ENCODE results near the gene SDHAF1. TPM values are rescaled to one million over a fixed set of nuclear protein-coding genes. Genes with fewer than 3 reads are reported as not detected.

SDHAF1 gene
- total and polyA plus RNA-seq, 2 donors (not counting 3 experiments of a cell fraction or from before 2014, with no cell fraction given), result 10.3 to 16.2 TPM

- Histone ChIP-seq H3K27ac (ENCODE audit: insufficient read depth, low read depth, low read length) (no peak overlapping the region), H3K9me3 (replicated peaks; ENCODE audit: control insufficient read depth, insufficient read depth, low read length) (no peaks in the 10 kb centered on the region), H2AFZ (ENCODE audit: low read depth, low read length) (peak overlapping the region; percentile 75), H3K4me3 (replicated peaks in 1 of 3; ENCODE audit: insufficient read depth in 1 of 3, low read depth in 1 of 3, low read length in 3 of 3) (peak overlapping the region in 1 of 3 experiments; percentile 20), H3K36me3 (ENCODE audit: control insufficient read depth in 2 of 2, extremely low read depth in 1 of 2, insufficient read depth in 2 of 2, low read length in 2 of 2) (no peaks in the 10 kb centered on the region), H3K79me2 (ENCODE audit: control insufficient read depth, insufficient read depth, low read length) (no peaks in the 10 kb centered on the region), H3K4me1 (ENCODE audit: control insufficient read depth, extremely low read depth, insufficient read depth, low read length) (peaks cover 9% of the 10 kb centered on the region), H3K9me1 (replicated peaks; ENCODE audit: control insufficient read depth, extremely low read depth, insufficient read depth, low read length) (no peaks in the 10 kb centered on the region), H3K27me3 (ENCODE audit: control insufficient read depth in 2 of 2, insufficient read depth in 2 of 2, low read length in 2 of 2) (no peaks in the 10 kb centered on the region), H4K20me1 (replicated peaks; ENCODE audit: control insufficient read depth, extremely low read depth, insufficient read depth, low read length) (no peaks in the 10 kb centered on the region), H3K4me2 (ENCODE audit: insufficient read depth, low read length) (peak overlapping the region; percentile 34), H3K9ac (replicated peaks; ENCODE audit: extremely low read depth, insufficient read depth, low read length) (no peak overlapping the region)
- TF ChIP-seq MAX (IDR thresholded peaks at IDR 0.05; ENCODE audit: insufficient read depth, insufficient read length) (no peak), POLR2A (IDR thresholded peaks at IDR 0.05; ENCODE audit: low read depth, low read length) (peak; percentile 16), POLR2AphosphoS5 (IDR thresholded peaks at IDR 0.05; ENCODE audit: insufficient read depth, low read depth, low read length) (peak; percentile 55)
- peak; percentile 78 for FAIRE-seq
- no TSS peak for BruUV-seq (replicated peaks)
- DNase-seq (ENCODE audit: low read depth, low spot score), result peak; percentile 64
- POLR2A ChIA-PET, result interaction anchor here (0.6 kb wide), 1 partner anchor 77 kb away, joined by 3 read pairs; no protein-coding TSS in a partner anchor
- CTCF ChIA-PET, result interaction anchor here (0.9 to 2.0 kb wide), 2 partner anchors 12 to 119 kb away, joined by 3 to 4 read pairs; no protein-coding TSS in a partner anchor
- intact Hi-C loops (cut with micrococcal nuclease) (no loop called here), dilution Hi-C loops (cut with MboI; ENCODE audit: extremely low pct_ligation_motif_present, low sequenced_read_pairs) (no loop called here)
These were observed 14.2 kb downstream of the SDHAF1 start for GRCh38 chr19:36009220-36009619.

DNA sequence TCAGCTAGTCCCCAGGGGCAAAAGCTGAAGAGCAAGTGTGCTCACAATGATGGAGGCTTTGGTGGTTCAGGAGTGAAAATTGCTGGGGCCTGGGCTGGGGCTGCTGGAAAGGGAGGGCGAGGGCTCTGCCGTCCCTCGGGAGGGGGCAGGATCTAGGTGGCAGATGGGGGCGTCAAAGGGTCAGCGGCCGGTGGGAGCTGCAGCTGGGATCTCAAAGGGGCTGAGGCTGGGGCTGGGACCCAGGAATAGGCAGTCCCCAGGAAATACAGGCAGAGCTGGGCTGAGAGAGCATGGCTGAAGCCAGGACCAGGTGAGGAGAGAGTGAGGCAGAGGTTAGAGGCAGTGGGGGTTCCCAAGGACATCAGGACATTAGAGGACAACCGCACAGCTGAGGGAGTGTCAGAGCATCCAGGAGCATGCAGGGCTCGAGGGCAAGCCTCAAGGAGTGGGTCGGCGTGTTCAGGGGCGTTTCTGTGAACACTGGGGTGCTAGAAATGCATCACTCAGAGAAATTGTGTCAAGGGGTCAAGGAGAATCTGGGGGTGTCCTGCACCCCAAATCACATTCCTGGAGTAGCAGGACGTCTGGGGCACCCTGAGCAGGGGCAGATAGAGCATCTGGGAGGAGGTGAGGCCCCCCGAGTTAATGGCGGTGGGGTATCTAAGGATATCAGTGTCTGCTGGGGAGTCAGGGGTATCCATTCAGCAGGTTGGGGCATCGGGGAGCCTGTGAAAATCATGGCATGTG, 14.8 kb downstream of the SDHAF1 start:
- no TSS peak for BruUV-seq (replicated peaks)
- intact Hi-C loops (cut with micrococcal nuclease), result no loop called here
- dilution Hi-C loops (cut with MboI; ENCODE audit: extremely low pct_ligation_motif_present, low sequenced_read_pairs), result no loop called here
- Histone ChIP-seq H3K9ac (replicated peaks; ENCODE audit: extremely low read depth, insufficient read depth, low read length) (no peak overlapping the region), H4K20me1 (replicated peaks; ENCODE audit: control insufficient read depth, extremely low read depth, insufficient read depth, low read length) (no peaks in the 10 kb centered on the region), H3K4me2 (ENCODE audit: insufficient read depth, low read length) (peak overlapping the region; percentile 34), H3K36me3 (ENCODE audit: control insufficient read depth in 2 of 2, extremely low read depth in 1 of 2, insufficient read depth in 2 of 2, low read length in 2 of 2) (no peaks in the 10 kb centered on the region), H3K79me2 (ENCODE audit: control insufficient read depth, insufficient read depth, low read length) (no peaks in the 10 kb centered on the region), H3K27ac (ENCODE audit: insufficient read depth, low read depth, low read length) (no peak overlapping the region), H3K4me3 (replicated peaks in 1 of 3; ENCODE audit: insufficient read depth in 1 of 3, low read depth in 1 of 3, low read length in 3 of 3) (peak overlapping the region in 1 of 3 experiments; percentile 20), H2AFZ (ENCODE audit: low read depth, low read length) (peak overlapping the region; percentile 75), H3K9me3 (replicated peaks; ENCODE audit: control insufficient read depth, insufficient read depth, low read length) (no peaks in the 10 kb centered on the region), H3K27me3 (ENCODE audit: control insufficient read depth in 2 of 2, insufficient read depth in 2 of 2, low read length in 2 of 2) (no peaks in the 10 kb centered on the region), H3K9me1 (replicated peaks; ENCODE audit: control insufficient read depth, extremely low read depth, insufficient read depth, low read length) (no peaks in the 10 kb centered on the region), H3K4me1 (ENCODE audit: control insufficient read depth, extremely low read depth, insufficient read depth, low read length) (peaks cover 14% of the 10 kb centered on the region)
- DNase-seq (ENCODE audit: low read depth, low spot score) (no peak), FAIRE-seq (no peak)
- ChIA-PET CTCF (interaction anchor here (2.0 kb wide), 1 partner anchor 118 kb away, joined by 4 read pairs; no protein-coding TSS in a partner anchor), POLR2A (no interaction called here)
- TF ChIP-seq POLR2A (IDR thresholded peaks at IDR 0.05; ENCODE audit: low read depth, low read length) (no peak), FOS (IDR thresholded peaks at IDR 0.05; ENCODE audit: borderline replicate concordance, insufficient read depth, low read length) (no peak), MYC (IDR thresholded peaks at IDR 0.05; ENCODE audit: low read depth, low read length) (no peak), GATA2 (IDR thresholded peaks at IDR 0.05; ENCODE audit: insufficient read depth, insufficient read length, low read depth, low read length) (no peak), EZH2 (IDR thresholded peaks at IDR 0.05; ENCODE audit: borderline replicate concordance, low read depth, low read length, severe bottlenecking) (no peak), JUN (IDR thresholded peaks at IDR 0.05; ENCODE audit: borderline replicate concordance, insufficient read depth, insufficient read length, low read depth) (no peak), MAX (IDR thresholded peaks at IDR 0.05; ENCODE audit: insufficient read depth, insufficient read length) (no peak), POLR2AphosphoS5 (IDR thresholded peaks at IDR 0.05; ENCODE audit: insufficient read depth, low read depth, low read length) (no peak)
- TF ChIP-seq, protein P1, sequence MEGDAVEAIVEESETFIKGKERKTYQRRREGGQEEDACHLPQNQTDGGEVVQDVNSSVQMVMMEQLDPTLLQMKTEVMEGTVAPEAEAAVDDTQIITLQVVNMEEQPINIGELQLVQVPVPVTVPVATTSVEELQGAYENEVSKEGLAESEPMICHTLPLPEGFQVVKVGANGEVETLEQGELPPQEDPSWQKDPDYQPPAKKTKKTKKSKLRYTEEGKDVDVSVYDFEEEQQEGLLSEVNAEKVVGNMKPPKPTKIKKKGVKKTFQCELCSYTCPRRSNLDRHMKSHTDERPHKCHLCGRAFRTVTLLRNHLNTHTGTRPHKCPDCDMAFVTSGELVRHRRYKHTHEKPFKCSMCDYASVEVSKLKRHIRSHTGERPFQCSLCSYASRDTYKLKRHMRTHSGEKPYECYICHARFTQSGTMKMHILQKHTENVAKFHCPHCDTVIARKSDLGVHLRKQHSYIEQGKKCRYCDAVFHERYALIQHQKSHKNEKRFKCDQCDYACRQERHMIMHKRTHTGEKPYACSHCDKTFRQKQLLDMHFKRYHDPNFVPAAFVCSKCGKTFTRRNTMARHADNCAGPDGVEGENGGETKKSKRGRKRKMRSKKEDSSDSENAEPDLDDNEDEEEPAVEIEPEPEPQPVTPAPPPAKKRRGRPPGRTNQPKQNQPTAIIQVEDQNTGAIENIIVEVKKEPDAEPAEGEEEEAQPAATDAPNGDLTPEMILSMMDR (IDR thresholded peaks at IDR 0.05; ENCODE audit: extremely low read depth in 1 of 2, insufficient read depth in 1 of 2, low read depth in 1 of 2, low read length in 2 of 2), result no peak
